Activated CD8-positive, alpha-beta T cell treated with anti-CD3 and anti-CD28 coated beads for 36 hours (primary cell): ENCODE measurements around the gene SPRR1A. TPM values are rescaled to one million over a fixed set of nuclear protein-coding genes. Genes with fewer than 3 reads are reported as not detected.

Source experiments
- ATAC-seq: fragments of 200-7000 bp; cut with Tn5 transposase; one replicate; pipeline ENCODE4 v1.10.0; 2021; ENCODE audit warnings: mild to moderate bottlenecking, moderate library complexity
- CTCF ChIA-PET: fragments of 350-600 bp; sonication (Branson Sonifier 250); formaldehyde crosslinking; loops from one replicate; lab custom pipeline; 2021; ENCODE audit warnings: antibody characterized with exemption; lab: Charles Lee
- POLR2A ChIA-PET: fragments of 350-600 bp; sonication (Branson Sonifier 250); formaldehyde crosslinking; loops from one replicate; lab custom pipeline; 2021; ENCODE audit warnings: antibody characterized with exemption; lab: Charles Lee
- DNase-seq: peaks from one replicate; pipeline ENCODE4 v3.0.0-alpha.2; 2020
- H3K27ac Mint-ChIP-seq: one replicate; pipeline ENCODE4 v1.8.0; 2021; ENCODE audit warnings: mild to moderate bottlenecking, mixed read lengths
- H3K27me3 Mint-ChIP-seq: one replicate; pipeline ENCODE4 v1.8.0; 2021; ENCODE audit warnings: mixed read lengths
- H3K36me3 Mint-ChIP-seq: one replicate; pipeline ENCODE4 v1.8.0; 2021; ENCODE audit warnings: low read depth, mixed read lengths
- H3K4me1 Mint-ChIP-seq: one replicate; pipeline ENCODE4 v1.8.0; 2021; ENCODE audit warnings: low read depth, mixed read lengths
- H3K4me3 Mint-ChIP-seq: one replicate; pipeline ENCODE4 v1.8.0; 2021; ENCODE audit warnings: mild to moderate bottlenecking, moderate library complexity, mixed read lengths
- H3K9me3 Mint-ChIP-seq: one replicate; pipeline ENCODE4 v1.8.0; 2021; ENCODE audit warnings: mixed read lengths
- intact Hi-C: fragments of 100-400 bp; cut with micrococcal nuclease; formaldehyde crosslinking; loops from one replicate; pipeline ENCODE4 v1.10.0; 2022
- total RNA-seq, 2 experiments: library from RNA; stranded (reverse); gene quantifications; one replicate each; pipeline ENCODE4 v1.2.3, GENCODE V29; 2021
- TF ChIP-seq, protein P1 (sequence below): fragments of 200-600 bp; IDR thresholded peaks from one replicate; pipeline ENCODE4 v1.8.0; 2022; ENCODE audit warnings: antibody characterized with exemption, mild to moderate bottlenecking

SPRR1A gene
- total RNA-seq, 2 experiments from 2014 or later: not detected

DNA sequence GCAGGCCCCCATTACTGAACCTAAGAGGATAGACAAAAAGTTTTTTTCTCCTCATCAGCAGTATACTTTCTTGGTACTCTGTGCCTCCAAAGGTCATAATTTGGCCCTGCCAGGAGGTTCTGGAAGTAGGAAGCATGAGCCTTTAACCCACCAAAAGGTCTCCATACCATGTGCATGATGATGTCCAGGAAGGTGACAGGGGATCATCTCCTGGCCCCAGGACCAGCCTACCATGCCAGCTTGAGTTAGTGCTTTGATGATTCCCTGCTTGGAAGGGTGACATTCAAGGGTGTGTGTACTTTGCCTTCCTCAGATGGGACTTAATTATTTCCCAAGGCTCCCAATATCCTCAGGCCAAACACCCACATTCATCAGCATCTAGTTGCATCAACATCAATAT is 6.3 kb upstream of the SPRR1A start:
- no peak overlapping the region for H3K4me3 Mint-ChIP-seq
- ChIA-PET CTCF (no interaction called here), POLR2A (no interaction called here)
- H3K27ac Mint-ChIP-seq: no peak overlapping the region
- intact Hi-C loops: no loop called here
- no peaks in the 10 kb centered on the region for H3K4me1 Mint-ChIP-seq
- no peaks in the 10 kb centered on the region for H3K36me3 Mint-ChIP-seq
- DNase-seq (no peak), ATAC-seq (no peak)
- TF ChIP-seq, protein P1, sequence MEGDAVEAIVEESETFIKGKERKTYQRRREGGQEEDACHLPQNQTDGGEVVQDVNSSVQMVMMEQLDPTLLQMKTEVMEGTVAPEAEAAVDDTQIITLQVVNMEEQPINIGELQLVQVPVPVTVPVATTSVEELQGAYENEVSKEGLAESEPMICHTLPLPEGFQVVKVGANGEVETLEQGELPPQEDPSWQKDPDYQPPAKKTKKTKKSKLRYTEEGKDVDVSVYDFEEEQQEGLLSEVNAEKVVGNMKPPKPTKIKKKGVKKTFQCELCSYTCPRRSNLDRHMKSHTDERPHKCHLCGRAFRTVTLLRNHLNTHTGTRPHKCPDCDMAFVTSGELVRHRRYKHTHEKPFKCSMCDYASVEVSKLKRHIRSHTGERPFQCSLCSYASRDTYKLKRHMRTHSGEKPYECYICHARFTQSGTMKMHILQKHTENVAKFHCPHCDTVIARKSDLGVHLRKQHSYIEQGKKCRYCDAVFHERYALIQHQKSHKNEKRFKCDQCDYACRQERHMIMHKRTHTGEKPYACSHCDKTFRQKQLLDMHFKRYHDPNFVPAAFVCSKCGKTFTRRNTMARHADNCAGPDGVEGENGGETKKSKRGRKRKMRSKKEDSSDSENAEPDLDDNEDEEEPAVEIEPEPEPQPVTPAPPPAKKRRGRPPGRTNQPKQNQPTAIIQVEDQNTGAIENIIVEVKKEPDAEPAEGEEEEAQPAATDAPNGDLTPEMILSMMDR: no peak
- H3K9me3 Mint-ChIP-seq: no peaks in the 10 kb centered on the region
- peaks cover 4% of the 10 kb centered on the region for H3K27me3 Mint-ChIP-seq

DNA sequence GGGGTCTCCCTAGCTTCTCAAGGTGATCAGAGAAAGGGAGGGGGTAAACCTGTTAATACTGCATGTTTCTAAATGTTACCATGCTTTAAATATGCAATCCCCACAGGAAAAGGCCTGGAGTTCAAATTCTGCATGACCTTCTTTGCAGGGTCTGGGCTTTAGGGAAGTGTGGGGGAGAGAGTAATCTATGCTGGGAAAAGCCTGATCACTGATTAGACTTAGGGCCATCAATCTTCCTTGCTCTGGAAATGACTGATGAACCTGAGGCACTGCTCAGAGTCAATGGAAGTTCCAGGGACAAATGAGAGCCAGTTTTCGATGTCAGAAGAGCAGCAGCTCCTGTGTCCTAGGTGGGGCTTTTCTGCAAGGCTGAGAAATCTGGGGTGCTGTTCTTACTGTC is 3.2 kb upstream of the SPRR1A start:
- Mint-ChIP-seq H3K4me3 (no peak overlapping the region), H3K27me3 (peaks cover 10% of the 10 kb centered on the region), H3K36me3 (no peaks in the 10 kb centered on the region), H3K4me1 (no peaks in the 10 kb centered on the region), H3K9me3 (no peaks in the 10 kb centered on the region), H3K27ac (no peak overlapping the region)
- intact Hi-C loops: no loop called here
- CTCF ChIA-PET: no interaction called here
- POLR2A ChIA-PET: no interaction called here
- DNase-seq (no peak), ATAC-seq (no peak)
- TF ChIP-seq, protein P1: no peak

DNA sequence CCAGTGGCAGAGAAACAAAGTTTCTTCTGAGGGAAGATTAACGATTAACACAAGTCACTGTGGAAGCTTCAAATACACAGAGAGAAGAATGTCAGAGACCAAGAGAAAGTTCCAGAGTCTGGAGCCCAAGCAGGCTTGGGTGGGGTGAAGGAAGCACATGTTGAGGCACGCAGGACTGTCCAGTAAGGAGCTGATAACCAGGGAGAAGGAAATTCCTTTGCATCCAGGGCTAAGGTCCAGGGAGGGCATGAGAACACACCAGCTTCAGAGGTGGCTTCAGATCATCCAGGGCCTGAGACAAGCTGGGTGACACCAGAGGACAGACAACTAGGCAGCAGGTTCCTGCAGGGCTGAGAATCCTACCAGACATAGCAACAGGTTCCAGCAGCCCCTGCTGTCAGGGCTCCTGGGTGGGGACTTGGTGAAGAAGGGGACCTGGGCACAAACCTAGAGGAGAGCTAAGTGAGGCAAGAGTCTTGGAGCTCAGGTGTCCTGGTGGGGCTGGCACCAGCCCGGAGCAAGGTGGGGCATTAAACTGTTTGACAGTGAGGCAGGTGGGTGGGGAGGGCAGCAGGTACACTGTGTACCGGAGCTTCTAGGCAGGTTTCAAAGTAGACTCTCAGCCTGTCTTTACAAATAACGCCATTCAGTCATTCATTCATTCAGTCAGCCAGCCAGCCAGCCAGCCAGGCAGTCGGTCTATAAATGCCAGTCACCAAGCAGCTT is 2.6 kb upstream of the SPRR1A start:
- CTCF ChIA-PET: no interaction called here
- DNase-seq (no peak), ATAC-seq (no peak)
- Mint-ChIP-seq H3K9me3 (no peaks in the 10 kb centered on the region), H3K4me3 (no peak overlapping the region), H3K4me1 (no peaks in the 10 kb centered on the region), H3K27me3 (peaks cover 14% of the 10 kb centered on the region), H3K36me3 (no peaks in the 10 kb centered on the region), H3K27ac (no peak overlapping the region)
- intact Hi-C loops: no loop called here
- TF ChIP-seq, protein P1: no peak
- POLR2A ChIA-PET: no interaction called here

DNA sequence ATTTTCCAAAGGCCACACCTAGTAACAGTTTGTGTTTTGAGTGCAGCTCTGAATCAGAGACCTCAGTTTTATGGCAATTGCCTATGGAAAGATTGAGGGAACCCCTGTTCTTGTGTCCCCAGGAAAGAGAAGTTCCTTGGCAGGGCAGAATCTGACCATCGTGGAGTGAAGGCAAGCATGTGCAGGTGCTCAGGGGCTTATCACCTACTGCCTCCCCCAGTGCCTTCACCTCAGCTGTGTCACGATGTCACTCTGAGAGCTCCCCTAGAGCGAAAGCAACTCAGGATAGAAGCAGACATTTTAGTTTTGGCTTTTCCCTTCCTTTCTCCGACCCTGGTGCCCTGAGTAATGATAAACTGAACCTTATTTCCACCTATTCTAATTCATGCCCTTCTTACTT is 1.8 kb upstream of the SPRR1A start:
- POLR2A ChIA-PET: no interaction called here
- Mint-ChIP-seq H3K4me3 (no peak overlapping the region), H3K27me3 (peaks cover 16% of the 10 kb centered on the region), H3K9me3 (no peaks in the 10 kb centered on the region), H3K4me1 (no peaks in the 10 kb centered on the region), H3K36me3 (no peaks in the 10 kb centered on the region), H3K27ac (no peak overlapping the region)
- ATAC-seq (no peak), DNase-seq (no peak)
- intact Hi-C loops: no loop called here
- TF ChIP-seq, protein P1: no peak
- CTCF ChIA-PET: no interaction called here

DNA sequence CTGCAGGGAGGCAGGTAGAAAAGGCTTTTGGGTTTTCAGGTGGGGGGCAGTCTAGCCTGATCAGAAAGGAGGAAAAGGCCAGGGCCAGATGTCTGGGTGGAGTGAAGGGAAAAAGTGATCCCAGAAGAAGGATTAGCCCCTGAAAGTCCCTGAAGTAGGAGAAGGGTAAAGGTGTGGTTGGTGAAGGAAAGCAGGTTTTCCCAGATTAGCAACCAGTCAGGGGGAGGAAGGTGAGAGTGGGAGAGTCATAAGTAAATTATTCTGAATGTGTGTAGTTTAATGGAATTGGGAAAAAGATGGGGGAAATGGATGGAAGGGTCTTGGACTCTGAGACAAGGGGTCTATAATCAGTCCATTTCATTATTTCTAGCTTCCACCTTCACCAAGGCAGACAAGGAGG is 647 bp upstream of the SPRR1A start:
- H3K4me3 Mint-ChIP-seq: no peak overlapping the region
- intact Hi-C loops: no loop called here
- no peak for ATAC-seq
- H3K4me1 Mint-ChIP-seq: no peaks in the 10 kb centered on the region
- CTCF ChIA-PET: no interaction called here
- peaks cover 21% of the 10 kb centered on the region for H3K27me3 Mint-ChIP-seq
- no peak for DNase-seq
- H3K36me3 Mint-ChIP-seq: no peaks in the 10 kb centered on the region
- TF ChIP-seq, protein P1: no peak
- H3K27ac Mint-ChIP-seq: no peak overlapping the region
- POLR2A ChIA-PET: interaction anchor here (0.7 kb wide), 1 partner anchor 50 kb away, joined by 3 read pairs; no protein-coding TSS in a partner anchor
- H3K9me3 Mint-ChIP-seq: no peaks in the 10 kb centered on the region
